OCI-LY3 (cell line): ENCODE data around the gene AKAP7.

Experiments
- H2AFZ ChIP-seq: fragments of 200-600, 300-600 bp; shearing (Covaris generic); 2 replicates; pipeline ENCODE4 v1.6.0; 2014; ENCODE audit warnings: antibody characterized with exemption, low read depth, low read length
- H3K27ac ChIP-seq: fragments of 200-600, 300-600 bp; sonication (generic); 2 replicates; pipeline ENCODE4 v1.5.1; 2014; ENCODE audit warnings: mild to moderate bottlenecking, low read length, moderate library complexity, mixed read lengths
- H3K27me3 ChIP-seq: fragments of 200-600, 300-600 bp; sonication (generic); 2 replicates; pipeline ENCODE4 v1.6.1; 2014; ENCODE audit warnings: low read depth, low read length, mixed read lengths
- H3K36me3 ChIP-seq: fragments of 200-600, 300-600 bp; sonication (generic); replicated peaks from 2 replicates; pipeline ENCODE3; 2014; ENCODE audit warnings: low read depth, low read length, mixed read lengths
- H3K4me1 ChIP-seq: fragments of 300-600, 200-600 bp; sonication (generic); 2 replicates; pipeline ENCODE4 v1.6.1; 2014; ENCODE audit warnings: low read length, mixed read lengths
- H3K4me2 ChIP-seq: fragments of 200-600, 300-600 bp; sonication (generic); 2 replicates; pipeline ENCODE4 v1.6.1; 2014; ENCODE audit warnings: low read length, mixed read lengths
- H3K4me3 ChIP-seq: fragments of 300-600, 200-600 bp; sonication (generic); 2 replicates; pipeline ENCODE4 v1.5.1; 2014; ENCODE audit warnings: antibody characterized with exemption, mild to moderate bottlenecking, low read length, moderate library complexity
- H3K79me2 ChIP-seq: fragments of 300-600, 200-600 bp; shearing (Covaris generic); 2 replicates; pipeline ENCODE4 v1.6.1; 2014; ENCODE audit warnings: mild to moderate bottlenecking, low read length, mixed read lengths
- H3K9ac ChIP-seq: fragments of 300-600, 200-600 bp; shearing (Covaris generic); 2 replicates; pipeline ENCODE4 v1.6.0; 2014; ENCODE audit warnings: mild to moderate bottlenecking, low read length, moderate library complexity
- H3K9me3 ChIP-seq: fragments of 200-600, 300-600 bp; shearing (Covaris generic); 2 replicates; pipeline ENCODE4 v1.6.1; 2014; ENCODE audit warnings: low read length, mixed read lengths; ENCODE audit not compliant: insufficient read depth
- H4K20me1 ChIP-seq: fragments of 200-600, 300-600 bp; sonication (generic); 2 replicates; pipeline ENCODE4 v1.6.1; 2016; ENCODE audit warnings: low read length, mixed read lengths; ENCODE audit not compliant: insufficient read depth
- CTCF ChIP-seq: fragments of 200-600, 300-600 bp; sonication (generic); IDR thresholded peaks from 2 replicates; pipeline ENCODE4 v1.5.1; 2014; ENCODE audit warnings: antibody characterized with exemption, low read length, low read depth
- EZH2phosphoT487 ChIP-seq: fragments of 200-600 bp; shearing (Covaris generic); IDR thresholded peaks from 2 replicates; pipeline ENCODE4 v1.6.1; 2018; ENCODE audit warnings: antibody characterized with exemption, mixed run types, low read depth

Gene AKAP7

GRCh38 chr6:131112249-131112648 lies 23.0 kb upstream of the AKAP7 start:
- H3K27me3 ChIP-seq: no peaks in the 10 kb centered on the region
- no peaks in the 10 kb centered on the region for H4K20me1 ChIP-seq
- H3K4me2 ChIP-seq: no peak overlapping the region
- H3K9me3 ChIP-seq: no peaks in the 10 kb centered on the region
- peaks cover 6% of the 10 kb centered on the region; the same call in 1 of the 2 replicates for H3K4me1 ChIP-seq
- H3K36me3 ChIP-seq: no peaks in the 10 kb centered on the region
- no peak overlapping the region for H3K9ac ChIP-seq
- no peak overlapping the region for H2AFZ ChIP-seq
- no peak overlapping the region for H3K4me3 ChIP-seq
- H3K79me2 ChIP-seq: no peaks in the 10 kb centered on the region
- no peak overlapping the region for H3K27ac ChIP-seq
- TF ChIP-seq CTCF (no peak), EZH2phosphoT487 (no peak)

DNA sequence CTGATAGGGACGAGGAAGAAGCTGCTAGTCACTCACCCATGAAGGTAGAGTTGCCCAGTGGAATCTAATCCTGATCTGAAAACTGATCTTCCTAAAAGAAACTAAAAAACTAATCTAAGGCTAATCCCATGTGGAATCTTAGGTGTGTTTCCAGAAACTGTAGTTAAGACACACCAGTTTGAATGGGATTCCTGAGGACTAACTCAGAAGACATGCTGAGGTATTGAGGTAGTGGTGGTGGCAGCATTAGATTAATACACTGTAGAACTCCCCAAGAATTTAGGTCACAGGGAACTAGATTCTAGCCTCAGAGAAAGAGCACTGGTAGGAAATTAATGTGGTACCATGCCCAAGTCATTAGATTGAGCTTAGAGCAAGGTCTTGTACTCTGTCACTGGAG lies 19.6 kb upstream of the AKAP7 start:
- H3K9me3 ChIP-seq: no peaks in the 10 kb centered on the region
- no peak overlapping the region for H3K4me3 ChIP-seq
- H3K4me2 ChIP-seq: no peak overlapping the region
- no peak overlapping the region for H3K9ac ChIP-seq
- H3K27ac ChIP-seq: no peak overlapping the region
- no peaks in the 10 kb centered on the region for H4K20me1 ChIP-seq
- H3K79me2 ChIP-seq: no peaks in the 10 kb centered on the region
- no peak for TF ChIP-seq EZH2phosphoT487
- no peak for TF ChIP-seq CTCF
- H3K4me1 ChIP-seq: no peaks in the 10 kb centered on the region
- H3K36me3 ChIP-seq: no peaks in the 10 kb centered on the region
- H2AFZ ChIP-seq: no peak overlapping the region
- H3K27me3 ChIP-seq: no peaks in the 10 kb centered on the region

- no peaks in the 10 kb centered on the region for H3K27me3 ChIP-seq
- no peak overlapping the region for H2AFZ ChIP-seq
- no peak for TF ChIP-seq EZH2phosphoT487
- no peak for TF ChIP-seq CTCF
- H3K9ac ChIP-seq: no peak overlapping the region
- H3K9me3 ChIP-seq: no peaks in the 10 kb centered on the region
- H3K4me1 ChIP-seq: no peaks in the 10 kb centered on the region
- H4K20me1 ChIP-seq: no peaks in the 10 kb centered on the region
- H3K27ac ChIP-seq: no peak overlapping the region
- H3K4me2 ChIP-seq: no peak overlapping the region
- H3K4me3 ChIP-seq: no peak overlapping the region
- H3K36me3 ChIP-seq: no peaks in the 10 kb centered on the region
- H3K79me2 ChIP-seq: no peaks in the 10 kb centered on the region
Observed at GRCh38 chr6:131116321-131116720, 18.9 kb upstream of the AKAP7 start.

GRCh38 chr6:131116755-131117360 lies 18.4 kb upstream of the AKAP7 start:
- TF ChIP-seq EZH2phosphoT487: no peak
- peak; percentile 36 for TF ChIP-seq CTCF
- Histone ChIP-seq H3K27me3 (no peaks in the 10 kb centered on the region), H4K20me1 (no peaks in the 10 kb centered on the region), H3K9ac (no peak overlapping the region), H3K9me3 (no peaks in the 10 kb centered on the region), H3K4me2 (no peak overlapping the region), H3K36me3 (no peaks in the 10 kb centered on the region), H3K79me2 (no peaks in the 10 kb centered on the region), H2AFZ (no peak overlapping the region), H3K4me3 (no peak overlapping the region), H3K27ac (no peak overlapping the region), H3K4me1 (no peaks in the 10 kb centered on the region)
